ENCODE measurements around the gene FER.

The FER gene

GRCh38 chr5:108797986-108798385 lies 50.3 kb downstream of the FER start:
- H3K4me1 ChIP-seq (ENCODE audit: control insufficient read depth, insufficient read depth, low read length), result no peaks in the 10 kb centered on the region
- peaks cover 0 to 4% of the 10 kb centered on the region in 2 donors for H3K36me3 ChIP-seq (ENCODE audit: control insufficient read depth in 2 of 2, insufficient read depth in 2 of 2, low read length in 2 of 2)
- no peak overlapping the region for H3K4me3 ChIP-seq (ENCODE audit: low read length in 2 of 2)
- no peaks in the 10 kb centered on the region for H3K27me3 ChIP-seq (ENCODE audit: control insufficient read depth in 1 of 2, insufficient read depth in 2 of 2, low read length in 2 of 2)
- no peak overlapping the region for H3K27ac ChIP-seq (ENCODE audit: low read length)
- H3K9ac ChIP-seq (ENCODE audit: low read length in 2 of 2), result no peak overlapping the region
- no peaks in the 10 kb centered on the region for H3K9me3 ChIP-seq (ENCODE audit: control insufficient read depth in 2 of 2, low read length in 2 of 2)

GRCh38 chr5:108798513-108799265 lies 51.0 kb downstream of the FER start:
- Histone ChIP-seq H3K27me3 (ENCODE audit: control insufficient read depth in 1 of 2, insufficient read depth in 2 of 2, low read length in 2 of 2) (no peaks in the 10 kb centered on the region), H3K4me1 (ENCODE audit: control insufficient read depth, insufficient read depth, low read length) (no peaks in the 10 kb centered on the region), H3K9ac (ENCODE audit: low read length in 2 of 2) (no peak overlapping the region), H3K36me3 (ENCODE audit: control insufficient read depth in 2 of 2, insufficient read depth in 2 of 2, low read length in 2 of 2) (peaks cover 0 to 4% of the 10 kb centered on the region in 2 donors), H3K27ac (ENCODE audit: low read length) (no peak overlapping the region), H3K4me3 (ENCODE audit: low read length in 2 of 2) (no peak overlapping the region), H3K9me3 (ENCODE audit: control insufficient read depth in 2 of 2, low read length in 2 of 2) (no peaks in the 10 kb centered on the region)

- H3K36me3 ChIP-seq (ENCODE audit: control insufficient read depth in 2 of 2, insufficient read depth in 2 of 2, low read length in 2 of 2), result peaks cover 0 to 4% of the 10 kb centered on the region in 2 donors
- H3K27me3 ChIP-seq (ENCODE audit: control insufficient read depth in 1 of 2, insufficient read depth in 2 of 2, low read length in 2 of 2), result no peaks in the 10 kb centered on the region
- H3K4me3 ChIP-seq (ENCODE audit: low read length in 2 of 2), result no peak overlapping the region
- no peak overlapping the region for H3K9ac ChIP-seq (ENCODE audit: low read length in 2 of 2)
- H3K9me3 ChIP-seq (ENCODE audit: control insufficient read depth in 2 of 2, low read length in 2 of 2), result no peaks in the 10 kb centered on the region
- no peak overlapping the region for H3K27ac ChIP-seq (ENCODE audit: low read length)
- no peaks in the 10 kb centered on the region for H3K4me1 ChIP-seq (ENCODE audit: control insufficient read depth, insufficient read depth, low read length)
These were observed 53.6 kb downstream of the FER start for GRCh38 chr5:108801301-108801700.

GRCh38 chr5:108801776-108802175 lies 54.1 kb downstream of the FER start:
- Histone ChIP-seq H3K27ac (ENCODE audit: low read length) (no peak overlapping the region), H3K9ac (ENCODE audit: low read length in 2 of 2) (no peak overlapping the region), H3K9me3 (ENCODE audit: control insufficient read depth in 2 of 2, low read length in 2 of 2) (no peaks in the 10 kb centered on the region), H3K36me3 (ENCODE audit: control insufficient read depth in 2 of 2, insufficient read depth in 2 of 2, low read length in 2 of 2) (peaks cover 0 to 4% of the 10 kb centered on the region in 2 donors), H3K4me1 (ENCODE audit: control insufficient read depth, insufficient read depth, low read length) (no peaks in the 10 kb centered on the region), H3K4me3 (ENCODE audit: low read length in 2 of 2) (no peak overlapping the region), H3K27me3 (ENCODE audit: control insufficient read depth in 1 of 2, insufficient read depth in 2 of 2, low read length in 2 of 2) (no peaks in the 10 kb centered on the region)

GRCh38 chr5:108810717-108811116 lies 63.0 kb downstream of the FER start:
- Histone ChIP-seq H3K9me3 (ENCODE audit: control insufficient read depth in 2 of 2, low read length in 2 of 2) (peaks cover 0 to 3% of the 10 kb centered on the region in 2 donors), H3K27me3 (ENCODE audit: control insufficient read depth in 1 of 2, insufficient read depth in 2 of 2, low read length in 2 of 2) (no peaks in the 10 kb centered on the region), H3K36me3 (ENCODE audit: control insufficient read depth in 2 of 2, insufficient read depth in 2 of 2, low read length in 2 of 2) (no peaks in the 10 kb centered on the region), H3K4me3 (ENCODE audit: low read length in 2 of 2) (no peak overlapping the region), H3K9ac (ENCODE audit: low read length in 2 of 2) (no peak overlapping the region), H3K27ac (ENCODE audit: low read length) (no peak overlapping the region), H3K4me1 (ENCODE audit: control insufficient read depth, insufficient read depth, low read length) (no peaks in the 10 kb centered on the region)

GRCh38 chr5:108813673-108814072 lies 66.0 kb downstream of the FER start:
- Histone ChIP-seq H3K36me3 (ENCODE audit: control insufficient read depth in 2 of 2, insufficient read depth in 2 of 2, low read length in 2 of 2) (no peaks in the 10 kb centered on the region), H3K27me3 (ENCODE audit: control insufficient read depth in 1 of 2, insufficient read depth in 2 of 2, low read length in 2 of 2) (no peaks in the 10 kb centered on the region), H3K4me3 (ENCODE audit: low read length in 2 of 2) (peak overlapping the region; percentile 26 to 47), H3K4me1 (ENCODE audit: control insufficient read depth, insufficient read depth, low read length) (no peaks in the 10 kb centered on the region), H3K27ac (ENCODE audit: low read length) (peak overlapping the region; percentile 6), H3K9me3 (ENCODE audit: control insufficient read depth in 2 of 2, low read length in 2 of 2) (peaks cover 0 to 3% of the 10 kb centered on the region in 2 donors), H3K9ac (ENCODE audit: low read length in 2 of 2) (no peak overlapping the region)

GRCh38 chr5:108814551-108814950 lies 66.9 kb downstream of the FER start:
- Histone ChIP-seq H3K4me1 (ENCODE audit: control insufficient read depth, insufficient read depth, low read length) (no peaks in the 10 kb centered on the region), H3K27ac (ENCODE audit: low read length) (peak overlapping the region; percentile 6), H3K27me3 (ENCODE audit: control insufficient read depth in 1 of 2, insufficient read depth in 2 of 2, low read length in 2 of 2) (no peaks in the 10 kb centered on the region), H3K36me3 (ENCODE audit: control insufficient read depth in 2 of 2, insufficient read depth in 2 of 2, low read length in 2 of 2) (no peaks in the 10 kb centered on the region), H3K4me3 (ENCODE audit: low read length in 2 of 2) (peak overlapping the region; percentile 17 to 47), H3K9me3 (ENCODE audit: control insufficient read depth in 2 of 2, low read length in 2 of 2) (no peaks in the 10 kb centered on the region), H3K9ac (ENCODE audit: low read length in 2 of 2) (no peak overlapping the region)

GRCh38 chr5:108818613-108819272 lies 71.0 kb downstream of the FER start:
- Histone ChIP-seq H3K4me3 (ENCODE audit: low read length in 2 of 2) (no peak overlapping the region), H3K27ac (ENCODE audit: low read length) (no peak overlapping the region), H3K9me3 (ENCODE audit: control insufficient read depth in 2 of 2, low read length in 2 of 2) (no peaks in the 10 kb centered on the region), H3K4me1 (ENCODE audit: control insufficient read depth, insufficient read depth, low read length) (no peaks in the 10 kb centered on the region), H3K9ac (ENCODE audit: low read length in 2 of 2) (no peak overlapping the region), H3K36me3 (ENCODE audit: control insufficient read depth in 2 of 2, insufficient read depth in 2 of 2, low read length in 2 of 2) (no peaks in the 10 kb centered on the region), H3K27me3 (ENCODE audit: control insufficient read depth in 1 of 2, insufficient read depth in 2 of 2, low read length in 2 of 2) (no peaks in the 10 kb centered on the region)

- H3K27ac ChIP-seq (ENCODE audit: low read length), result no peak overlapping the region
These were observed 73.3 kb downstream of the FER start for GRCh38 chr5:108820983-108821382.

GRCh38 chr5:108822211-108822947 lies 74.7 kb downstream of the FER start:
- Histone ChIP-seq H3K4me1 (ENCODE audit: control insufficient read depth, insufficient read depth, low read length) (no peaks in the 10 kb centered on the region), H3K9ac (ENCODE audit: low read length in 2 of 2) (no peak overlapping the region), H3K36me3 (ENCODE audit: control insufficient read depth in 2 of 2, insufficient read depth in 2 of 2, low read length in 2 of 2) (no peaks in the 10 kb centered on the region), H3K9me3 (ENCODE audit: control insufficient read depth in 2 of 2, low read length in 2 of 2) (no peaks in the 10 kb centered on the region), H3K27me3 (ENCODE audit: control insufficient read depth in 1 of 2, insufficient read depth in 2 of 2, low read length in 2 of 2) (no peaks in the 10 kb centered on the region), H3K27ac (ENCODE audit: low read length) (no peak overlapping the region), H3K4me3 (ENCODE audit: low read length in 2 of 2) (no peak overlapping the region)

More at GRCh38 chr5:108820983-108821382, 73.3 kb downstream of the FER start:
- Histone ChIP-seq H3K36me3 (ENCODE audit: control insufficient read depth in 2 of 2, insufficient read depth in 2 of 2, low read length in 2 of 2) (no peaks in the 10 kb centered on the region), H3K27me3 (ENCODE audit: control insufficient read depth in 1 of 2, insufficient read depth in 2 of 2, low read length in 2 of 2) (no peaks in the 10 kb centered on the region), H3K4me1 (ENCODE audit: control insufficient read depth, insufficient read depth, low read length) (no peaks in the 10 kb centered on the region), H3K4me3 (ENCODE audit: low read length in 2 of 2) (no peak overlapping the region), H3K9me3 (ENCODE audit: control insufficient read depth in 2 of 2, low read length in 2 of 2) (no peaks in the 10 kb centered on the region), H3K9ac (ENCODE audit: low read length in 2 of 2) (no peak overlapping the region)

Data from stomach smooth muscle (tissue), 2 donors.